ACC112 (cell line): Measurements from ENCODE around the gene NR6A1.

Experiments used
- H2AFZ ChIP-seq: fragments of 200-600 bp; sonication (generic); one replicate; pipeline ENCODE4 v1.6.0; 2017; ENCODE audit warnings: antibody characterized with exemption, low read length; ENCODE audit not compliant: unreplicated experiment
- H3K27ac ChIP-seq: fragments of 200-600 bp; sonication (generic); 2 replicates; pipeline ENCODE4 v1.5.1; 2014; ENCODE audit warnings: low read depth, mild to moderate bottlenecking, antibody characterized with exemption, low read length, moderate library complexity
- H3K27me3 ChIP-seq: fragments of 200-600 bp; sonication (generic); 2 replicates; pipeline ENCODE4 v1.6.1; 2014; ENCODE audit warnings: mild to moderate bottlenecking, antibody characterized with exemption, low read length, moderate library complexity, mixed read lengths; ENCODE audit not compliant: insufficient read depth
- H3K36me3 ChIP-seq: fragments of 200-600 bp; sonication (generic); 2 replicates; pipeline ENCODE4 v1.6.1; 2016; ENCODE audit warnings: mild to moderate bottlenecking, antibody characterized with exemption, low read length, moderate library complexity, mixed read lengths; ENCODE audit not compliant: insufficient read depth
- H3K4me1 ChIP-seq: fragments of 200-600 bp; sonication (generic); one replicate; pipeline ENCODE4 v1.6.1; 2016; ENCODE audit warnings: low read length, mixed read lengths; ENCODE audit not compliant: insufficient read depth, unreplicated experiment, control insufficient read depth
- H3K4me3 ChIP-seq: fragments of 200-600 bp; sonication (generic); 2 replicates; pipeline ENCODE4 v1.5.1; 2014; ENCODE audit warnings: mild to moderate bottlenecking, low read depth, low read length
- H3K79me2 ChIP-seq: fragments of 200-600 bp; sonication (generic); one replicate; pipeline ENCODE4 v1.6.0; 2016; ENCODE audit warnings: low read length; ENCODE audit not compliant: control insufficient read depth, unreplicated experiment, insufficient read depth

NR6A1 gene

DNA sequence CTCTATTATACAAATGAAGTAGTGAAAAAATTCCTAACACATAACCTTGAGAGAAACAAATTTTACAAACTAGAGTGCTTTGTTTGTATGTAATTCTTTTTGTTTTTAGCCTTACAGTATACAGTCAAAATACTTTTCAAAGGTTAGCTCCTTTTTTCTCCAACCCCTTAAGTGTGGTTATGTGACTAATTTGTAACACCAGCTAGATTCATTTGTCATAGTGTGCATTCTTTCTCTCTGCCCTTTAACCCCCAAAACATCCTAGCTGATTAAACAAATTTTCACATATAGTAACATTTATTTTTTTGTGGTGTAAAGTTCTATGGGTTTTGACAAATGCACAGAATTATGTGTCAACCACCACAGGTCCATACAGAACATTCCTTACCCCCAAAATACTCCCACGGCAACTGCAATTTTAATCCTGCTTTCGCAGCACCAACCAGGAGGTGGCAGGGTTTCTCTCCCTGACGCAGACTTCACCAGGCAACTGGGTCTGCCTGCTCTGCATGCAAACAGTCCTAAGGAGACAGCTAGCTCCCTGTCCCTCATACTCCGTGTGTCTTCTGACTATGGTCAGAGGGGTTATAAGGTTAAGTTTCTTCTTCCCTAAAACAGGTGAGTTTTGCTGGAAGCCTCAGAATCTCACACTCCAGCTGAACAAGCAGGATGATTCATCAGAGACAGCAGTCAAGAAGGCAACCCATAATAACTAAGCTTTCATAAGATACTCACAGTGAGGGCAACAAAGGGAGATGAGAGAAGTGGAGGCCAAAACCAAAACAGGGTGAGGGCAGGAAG is 219.4 kb downstream of the NR6A1 start:
- Histone ChIP-seq H2AFZ (peak overlapping the region; percentile 45), H3K27me3 (peaks cover 9% of the 10 kb centered on the region; the same call in 1 of the 2 replicates)

DNA sequence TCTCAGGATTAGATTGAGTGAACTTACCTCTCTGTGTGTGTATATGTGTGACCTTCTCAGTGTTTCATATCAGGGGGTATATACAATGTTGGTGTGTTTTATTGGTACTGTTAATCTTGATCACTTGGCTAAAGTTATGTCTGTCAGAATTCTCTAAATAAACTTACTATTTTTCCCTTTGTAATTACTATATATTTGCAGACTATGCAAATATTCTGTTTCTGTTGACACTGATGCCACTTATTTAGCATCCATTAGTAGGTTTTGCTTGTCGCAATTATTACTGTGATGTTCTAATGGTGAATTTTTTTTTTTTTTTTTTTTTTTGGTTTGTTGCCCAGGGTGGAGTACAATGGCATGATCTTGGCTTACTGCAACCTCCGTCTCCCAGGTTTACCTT is 221.0 kb downstream of the NR6A1 start:
- H3K4me1 ChIP-seq = peaks cover 13% of the 10 kb centered on the region
- H2AFZ ChIP-seq = no peak overlapping the region
- H3K79me2 ChIP-seq = no peaks in the 10 kb centered on the region
- peaks cover 7% of the 10 kb centered on the region; the same call in 1 of the 2 replicates for H3K27me3 ChIP-seq
- H3K36me3 ChIP-seq = no peaks in the 10 kb centered on the region
- no peak overlapping the region for H3K4me3 ChIP-seq
- H3K27ac ChIP-seq = no peak overlapping the region

More for the DNA sequence above, 219.4 kb downstream of the NR6A1 start:
- Histone ChIP-seq H3K36me3 (no peaks in the 10 kb centered on the region), H3K79me2 (no peaks in the 10 kb centered on the region), H3K27ac (no peak overlapping the region), H3K4me1 (peaks cover 13% of the 10 kb centered on the region), H3K4me3 (no peak overlapping the region)

DNA sequence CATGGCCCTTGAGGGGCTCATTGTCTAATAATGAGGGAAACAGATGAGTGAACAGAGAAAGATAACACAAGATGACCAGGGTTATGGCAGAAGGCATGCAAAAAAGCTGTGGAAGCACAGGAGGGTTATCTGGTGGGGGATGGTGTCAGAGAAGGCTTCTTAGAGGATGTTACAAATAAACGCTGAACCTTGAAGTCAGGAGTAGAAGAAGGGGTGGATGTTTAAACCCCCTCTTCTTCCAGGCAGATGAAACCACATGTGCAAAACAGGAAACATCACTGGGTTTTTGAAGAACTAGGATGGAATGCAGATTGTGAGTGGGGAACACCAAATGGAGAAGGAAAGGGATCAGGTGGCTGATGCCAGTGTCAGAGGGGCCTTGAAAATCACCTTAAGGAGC is 222.1 kb downstream of the NR6A1 start:
- Histone ChIP-seq H2AFZ (no peak overlapping the region), H3K79me2 (no peaks in the 10 kb centered on the region), H3K27me3 (peaks cover 5% of the 10 kb centered on the region; the same call in 1 of the 2 replicates), H3K27ac (no peak overlapping the region), H3K36me3 (no peaks in the 10 kb centered on the region), H3K4me1 (peaks cover 13% of the 10 kb centered on the region), H3K4me3 (no peak overlapping the region)

DNA sequence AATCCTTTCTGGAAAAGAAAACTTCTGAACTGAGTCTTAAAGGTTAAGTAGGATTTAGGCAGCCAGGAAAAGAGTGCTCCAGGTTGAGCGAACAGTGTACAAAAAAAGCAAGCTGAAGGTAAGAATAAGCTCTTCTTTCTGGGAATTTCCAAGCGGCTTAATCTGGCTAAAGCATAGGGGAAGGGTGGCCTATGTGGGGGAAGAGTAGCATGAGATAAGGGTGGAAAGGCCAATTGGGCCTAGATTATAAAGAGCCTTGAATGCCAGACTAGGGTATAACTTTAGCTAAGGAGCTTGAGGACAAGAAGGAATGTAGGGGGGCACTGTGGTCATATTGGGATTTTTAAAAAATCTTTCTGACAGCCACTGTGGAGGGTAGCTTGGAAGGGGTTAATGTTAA is 226.6 kb downstream of the NR6A1 start:
- H3K79me2 ChIP-seq = no peaks in the 10 kb centered on the region

DNA sequence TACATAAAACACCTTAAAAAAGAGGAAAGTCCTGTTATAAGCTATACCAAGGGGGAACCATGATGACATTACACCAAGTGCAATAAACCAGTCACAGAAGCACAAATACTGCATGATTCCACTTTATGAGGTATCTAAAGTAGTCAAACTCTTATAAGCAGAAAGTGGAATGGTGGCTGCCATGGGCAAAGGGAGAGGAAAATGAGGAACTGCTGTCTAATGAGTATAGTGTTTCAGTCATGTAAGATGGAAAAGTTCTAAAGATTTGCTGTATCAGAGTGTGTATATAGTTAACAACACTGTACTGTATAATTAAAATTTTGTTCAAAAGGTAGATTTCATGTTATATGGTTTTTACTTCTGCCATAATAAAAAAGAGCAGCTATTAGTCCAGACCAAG is 229.3 kb downstream of the NR6A1 start:
- H3K36me3 ChIP-seq = no peaks in the 10 kb centered on the region
- H3K27me3 ChIP-seq = peaks cover 14% of the 10 kb centered on the region
- no peak overlapping the region for H3K4me3 ChIP-seq
- H3K79me2 ChIP-seq = no peaks in the 10 kb centered on the region
- no peak overlapping the region for H2AFZ ChIP-seq
- H3K4me1 ChIP-seq = no peaks in the 10 kb centered on the region
- no peak overlapping the region for H3K27ac ChIP-seq

More for the DNA sequence above, 226.6 kb downstream of the NR6A1 start:
- no peak overlapping the region for H2AFZ ChIP-seq
- peaks cover 19% of the 10 kb centered on the region for H3K27me3 ChIP-seq
- H3K36me3 ChIP-seq = no peaks in the 10 kb centered on the region
- H3K4me1 ChIP-seq = no peaks in the 10 kb centered on the region
- no peak overlapping the region for H3K4me3 ChIP-seq
- H3K27ac ChIP-seq = no peak overlapping the region

DNA sequence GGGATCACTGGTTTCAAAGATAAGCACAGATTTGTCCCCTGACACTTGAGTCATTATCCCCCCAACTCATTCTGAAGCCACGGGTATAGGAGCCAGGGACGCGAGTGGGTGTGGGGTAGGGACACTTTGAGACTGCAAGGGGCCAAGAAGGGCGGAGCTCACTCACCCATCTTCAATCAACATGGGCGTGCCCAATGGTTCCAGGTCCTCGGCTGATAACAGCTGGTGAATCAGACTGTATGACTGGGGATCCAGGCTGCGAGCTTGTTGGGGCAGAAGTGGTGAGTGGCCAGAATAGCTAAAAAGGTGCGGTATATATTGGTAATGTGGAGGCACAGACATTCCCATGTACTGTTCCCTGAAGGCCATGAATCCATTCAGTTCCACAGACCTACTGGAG is 233.2 kb downstream of the NR6A1 start:
- Histone ChIP-seq H2AFZ (no peak overlapping the region), H3K36me3 (no peaks in the 10 kb centered on the region), H3K79me2 (no peaks in the 10 kb centered on the region), H3K27me3 (peaks cover 14% of the 10 kb centered on the region), H3K27ac (no peak overlapping the region), H3K4me3 (no peak overlapping the region), H3K4me1 (no peaks in the 10 kb centered on the region)

DNA sequence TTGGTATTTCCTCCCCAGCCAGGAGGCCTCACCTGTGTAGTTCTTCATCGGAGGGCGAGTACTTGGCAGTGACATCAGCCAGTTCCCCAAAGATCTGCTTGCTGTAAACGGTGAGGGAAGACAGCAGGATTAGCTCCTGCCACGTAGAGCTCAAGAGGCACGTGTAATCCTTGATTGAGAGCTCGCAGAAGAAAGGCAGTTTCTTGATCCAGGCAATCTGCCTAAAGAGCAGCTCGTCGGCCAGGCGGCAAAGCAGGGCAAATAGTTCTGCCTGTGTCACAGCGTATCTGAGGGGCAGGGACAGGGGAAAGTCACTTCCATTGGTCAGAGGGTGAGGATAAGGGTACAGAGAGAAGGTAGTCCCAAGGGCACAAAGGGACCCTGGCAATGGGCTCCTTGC is 235.3 kb downstream of the NR6A1 start:
- Histone ChIP-seq H3K4me3 (no peak overlapping the region), H3K36me3 (no peaks in the 10 kb centered on the region), H2AFZ (no peak overlapping the region), H3K79me2 (no peaks in the 10 kb centered on the region), H3K27me3 (no peaks in the 10 kb centered on the region), H3K27ac (no peak overlapping the region), H3K4me1 (no peaks in the 10 kb centered on the region)

GRCh38 chr9:124532897-124533296 is 238.2 kb downstream of the NR6A1 start:
- Histone ChIP-seq H2AFZ (no peak overlapping the region), H3K4me3 (no peak overlapping the region), H3K79me2 (no peaks in the 10 kb centered on the region), H3K4me1 (peaks cover under 1% of the 10 kb centered on the region), H3K36me3 (no peaks in the 10 kb centered on the region), H3K27me3 (no peaks in the 10 kb centered on the region), H3K27ac (no peak overlapping the region)

DNA sequence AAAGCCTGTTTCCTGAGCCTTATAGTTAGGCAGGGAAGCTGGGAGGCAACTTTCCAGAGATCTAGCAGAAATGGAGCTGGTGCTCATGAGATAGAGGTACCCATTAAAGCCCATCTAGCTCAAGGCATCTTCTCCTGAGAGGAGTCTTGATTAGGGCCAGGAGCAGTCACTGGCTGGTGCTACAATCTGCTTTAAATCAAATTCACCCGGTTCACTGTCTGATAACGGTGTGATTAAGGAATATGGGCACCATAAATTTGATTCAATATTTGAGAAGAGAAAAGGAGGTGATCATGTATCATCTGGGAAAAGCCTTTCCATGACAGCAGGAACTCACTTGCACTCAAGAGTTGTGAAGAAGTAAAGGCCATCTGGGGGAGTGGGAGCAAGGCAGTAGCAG is 240.0 kb downstream of the NR6A1 start:
- Histone ChIP-seq H3K4me3 (no peak overlapping the region), H3K36me3 (no peaks in the 10 kb centered on the region), H3K27me3 (no peaks in the 10 kb centered on the region), H2AFZ (no peak overlapping the region), H3K4me1 (peaks cover 5% of the 10 kb centered on the region), H3K27ac (no peak overlapping the region), H3K79me2 (no peaks in the 10 kb centered on the region)

- H3K79me2 ChIP-seq = no peaks in the 10 kb centered on the region
- H3K4me1 ChIP-seq = peaks cover 5% of the 10 kb centered on the region
- no peak overlapping the region for H3K27ac ChIP-seq
- no peak overlapping the region for H2AFZ ChIP-seq
- H3K4me3 ChIP-seq = no peak overlapping the region
- no peaks in the 10 kb centered on the region for H3K27me3 ChIP-seq
- H3K36me3 ChIP-seq = no peaks in the 10 kb centered on the region
Observed at GRCh38 chr9:124530246-124530645, 240.9 kb downstream of the NR6A1 start.

GRCh38 chr9:124527781-124528180 is 243.3 kb downstream of the NR6A1 start:
- Histone ChIP-seq H3K27me3 (no peaks in the 10 kb centered on the region; the same call in 1 of the 2 replicates), H3K4me3 (no peak overlapping the region), H3K79me2 (no peaks in the 10 kb centered on the region), H3K27ac (no peak overlapping the region), H3K4me1 (peaks cover 5% of the 10 kb centered on the region), H2AFZ (no peak overlapping the region), H3K36me3 (no peaks in the 10 kb centered on the region)
